ENCODE data around the gene FLT4.

DNA sequence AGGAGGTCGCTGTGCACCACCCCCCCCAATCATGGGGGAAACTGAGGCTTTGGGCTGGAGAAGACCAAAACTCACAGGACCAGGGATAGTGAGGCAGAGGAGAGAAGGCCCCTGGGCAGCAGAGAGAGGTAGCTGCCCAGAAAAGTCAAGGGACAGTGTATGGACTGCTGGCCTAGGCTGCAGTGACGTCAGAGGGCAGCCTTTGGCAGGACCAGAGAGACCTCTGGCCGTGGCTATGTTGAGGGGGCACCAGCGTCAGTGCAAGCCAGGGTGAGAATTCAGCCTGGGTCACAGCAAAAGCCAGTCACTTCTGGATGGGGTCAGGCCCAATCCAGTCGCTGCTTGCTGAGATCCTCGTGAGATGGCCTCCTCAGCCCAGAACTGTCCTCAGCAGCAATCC lies 26.5 kb downstream of the FLT4 start:
- TF ChIP-seq, protein P1, sequence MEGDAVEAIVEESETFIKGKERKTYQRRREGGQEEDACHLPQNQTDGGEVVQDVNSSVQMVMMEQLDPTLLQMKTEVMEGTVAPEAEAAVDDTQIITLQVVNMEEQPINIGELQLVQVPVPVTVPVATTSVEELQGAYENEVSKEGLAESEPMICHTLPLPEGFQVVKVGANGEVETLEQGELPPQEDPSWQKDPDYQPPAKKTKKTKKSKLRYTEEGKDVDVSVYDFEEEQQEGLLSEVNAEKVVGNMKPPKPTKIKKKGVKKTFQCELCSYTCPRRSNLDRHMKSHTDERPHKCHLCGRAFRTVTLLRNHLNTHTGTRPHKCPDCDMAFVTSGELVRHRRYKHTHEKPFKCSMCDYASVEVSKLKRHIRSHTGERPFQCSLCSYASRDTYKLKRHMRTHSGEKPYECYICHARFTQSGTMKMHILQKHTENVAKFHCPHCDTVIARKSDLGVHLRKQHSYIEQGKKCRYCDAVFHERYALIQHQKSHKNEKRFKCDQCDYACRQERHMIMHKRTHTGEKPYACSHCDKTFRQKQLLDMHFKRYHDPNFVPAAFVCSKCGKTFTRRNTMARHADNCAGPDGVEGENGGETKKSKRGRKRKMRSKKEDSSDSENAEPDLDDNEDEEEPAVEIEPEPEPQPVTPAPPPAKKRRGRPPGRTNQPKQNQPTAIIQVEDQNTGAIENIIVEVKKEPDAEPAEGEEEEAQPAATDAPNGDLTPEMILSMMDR (IDR thresholded peaks at IDR 0.05) = no peak
- no peak for TF ChIP-seq EZH2 (IDR thresholded peaks at IDR 0.05; ENCODE audit: borderline replicate concordance, insufficient read depth, low read depth, low read length, poor library complexity, severe bottlenecking)
